ENCODE results near the gene C1orf174. TPM values are rescaled to one million over a fixed set of nuclear protein-coding genes. Genes with fewer than 3 reads are reported as not detected.

Gene C1orf174
- total and polyA plus RNA-seq, 2 of the 4 experiments (the other 2 are of a cell fraction): 26.7 to 45.7 TPM

DNA sequence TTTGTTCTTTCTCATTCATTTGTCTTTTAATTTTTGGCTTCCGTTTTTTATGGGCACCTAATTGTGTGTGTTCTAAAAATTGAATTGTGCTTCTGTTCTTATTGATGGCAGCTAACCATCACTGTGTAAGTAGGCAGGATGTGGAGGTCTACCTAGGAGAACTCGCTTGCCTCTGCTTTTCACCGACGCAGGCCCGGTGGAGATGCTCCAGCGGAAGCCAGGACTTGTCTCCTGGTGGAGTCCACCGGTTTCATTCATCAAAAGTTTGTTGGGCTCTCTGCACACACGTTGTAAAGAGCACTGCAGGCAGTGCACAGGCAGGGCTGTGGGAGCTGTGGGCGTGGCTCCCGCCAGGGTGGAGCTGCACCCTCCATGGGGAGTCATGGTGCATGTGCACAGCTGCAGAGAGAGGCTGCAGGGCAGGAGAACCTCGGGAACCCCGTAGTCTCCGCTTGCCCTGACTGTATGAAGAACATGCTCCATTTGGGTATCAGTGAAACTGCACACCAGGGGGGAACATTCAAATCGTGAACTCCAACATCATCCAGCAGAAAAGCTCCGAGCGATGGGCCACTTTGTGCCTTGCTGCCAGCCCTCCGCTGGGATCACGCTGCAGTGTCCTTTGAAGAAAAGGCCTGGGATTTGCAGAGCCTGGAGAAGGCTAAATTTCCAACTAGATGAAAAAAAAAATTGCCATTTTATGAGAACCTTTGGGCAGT lies 6.0 kb upstream of the C1orf174 start:
- no TSS peak for BruUV-seq (replicated peaks)
- no peak for DNase-seq
- intact Hi-C loops (cut with micrococcal nuclease) (no loop called here), in situ Hi-C loops (cut with MboI; ENCODE audit: low sequenced_read_pairs) (loop anchor here (25.0 kb wide), 1 partner anchor 2006 kb away; no protein-coding TSS in a partner anchor), dilution Hi-C loops (cut with HindIII; ENCODE audit: low sequenced_read_pairs, unreplicated experiment) (no loop called here)
- Histone ChIP-seq H3K27me3 (ENCODE audit: control insufficient read depth, insufficient read depth, low read length) (peaks cover 3% of the 10 kb centered on the region; the same call in 1 of the 2 replicates), H3K18ac (ENCODE audit: low read depth, low read length) (no peak overlapping the region), H3K36me3 (ENCODE audit: control insufficient read depth, insufficient read depth, low read length) (no peaks in the 10 kb centered on the region), H4K91ac (ENCODE audit: insufficient read depth, low read depth, low read length) (no peak overlapping the region), H2BK5ac (ENCODE audit: low read depth, low read length, poor library complexity, severe bottlenecking) (no peak overlapping the region), H3K27ac (ENCODE audit: insufficient read depth, low read length) (no peak overlapping the region), H2AK9ac (replicated peaks; ENCODE audit: low read depth, low read length, poor library complexity) (no peak overlapping the region), H3K79me1 (ENCODE audit: low read depth in 1 of 2, low read length in 2 of 2) (no peaks in the 10 kb centered on the region), H2BK15ac (ENCODE audit: low read depth, low read length) (no peak overlapping the region), H3K4me1 (ENCODE audit: control insufficient read depth, insufficient read depth, low read length) (no peaks in the 10 kb centered on the region), H3K56ac (ENCODE audit: extremely low read depth, insufficient read depth, low read length) (no peak overlapping the region), H2AK5ac (ENCODE audit: low read depth, low read length) (no peak overlapping the region), H3K9me1 (ENCODE audit: insufficient read depth, low read length) (no peaks in the 10 kb centered on the region; the same call in 1 of the 2 replicates), H3K4me2 (ENCODE audit: low read depth, low read length) (no peak overlapping the region), H3K14ac (replicated peaks; ENCODE audit: low read depth, low read length) (no peak overlapping the region), H4K8ac (ENCODE audit: low read depth in 2 of 2, low read length in 2 of 2) (no peak overlapping the region), H3K4ac (ENCODE audit: low read depth, low read length) (no peak overlapping the region), H4K20me1 (ENCODE audit: insufficient read depth, low read length) (no peaks in the 10 kb centered on the region), H3K4me3 (ENCODE audit: insufficient read depth, low read depth, low read length) (no peak overlapping the region), H4K5ac (ENCODE audit: low read depth, low read length) (no peak overlapping the region), H3K23ac (ENCODE audit: low read depth, low read length) (no peak overlapping the region), H2BK20ac (ENCODE audit: low read depth, low read length) (no peak overlapping the region), H2AFZ (replicated peaks; ENCODE audit: low read length, poor library complexity) (no peak overlapping the region), H2BK120ac (ENCODE audit: low read depth, low read length) (no peak overlapping the region), H3K9ac (ENCODE audit: low read depth, low read length) (no peak overlapping the region), H3K9me3 (ENCODE audit: control insufficient read depth, insufficient read depth, low read length) (no peaks in the 10 kb centered on the region)
- ChIA-PET CTCF (no interaction called here), POLR2A (ENCODE audit: unreplicated experiment) (no interaction called here)
- ATAC-seq (ENCODE audit: low read depth): no peak
- TF ChIP-seq BHLHE40 (IDR thresholded peaks at IDR 0.05; ENCODE audit: low read depth, low read length): no peak
- no peak for TF ChIP-seq POLR2A (IDR thresholded peaks at IDR 0.05; ENCODE audit: low read depth, low read length)
- TF ChIP-seq, protein P1, sequence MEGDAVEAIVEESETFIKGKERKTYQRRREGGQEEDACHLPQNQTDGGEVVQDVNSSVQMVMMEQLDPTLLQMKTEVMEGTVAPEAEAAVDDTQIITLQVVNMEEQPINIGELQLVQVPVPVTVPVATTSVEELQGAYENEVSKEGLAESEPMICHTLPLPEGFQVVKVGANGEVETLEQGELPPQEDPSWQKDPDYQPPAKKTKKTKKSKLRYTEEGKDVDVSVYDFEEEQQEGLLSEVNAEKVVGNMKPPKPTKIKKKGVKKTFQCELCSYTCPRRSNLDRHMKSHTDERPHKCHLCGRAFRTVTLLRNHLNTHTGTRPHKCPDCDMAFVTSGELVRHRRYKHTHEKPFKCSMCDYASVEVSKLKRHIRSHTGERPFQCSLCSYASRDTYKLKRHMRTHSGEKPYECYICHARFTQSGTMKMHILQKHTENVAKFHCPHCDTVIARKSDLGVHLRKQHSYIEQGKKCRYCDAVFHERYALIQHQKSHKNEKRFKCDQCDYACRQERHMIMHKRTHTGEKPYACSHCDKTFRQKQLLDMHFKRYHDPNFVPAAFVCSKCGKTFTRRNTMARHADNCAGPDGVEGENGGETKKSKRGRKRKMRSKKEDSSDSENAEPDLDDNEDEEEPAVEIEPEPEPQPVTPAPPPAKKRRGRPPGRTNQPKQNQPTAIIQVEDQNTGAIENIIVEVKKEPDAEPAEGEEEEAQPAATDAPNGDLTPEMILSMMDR (conservative IDR thresholded peaks at IDR 0.05; ENCODE audit: low read depth, low read length): no peak
- no peak for TF ChIP-seq RFX5 (IDR thresholded peaks at IDR 0.05; ENCODE audit: low read depth, low read length)
- no peak for TF ChIP-seq RAD21 (IDR thresholded peaks at IDR 0.05; ENCODE audit: low read length)
- 76% methylated on average over 11 of the region's 18 CpGs; no CpG with 5 or more reads in 1 of the 2 experiments for WGBS, 2 experiments (ENCODE audit: extremely low coverage in 2 of 2, insufficient read length in 1 of 2)

Data from IMR-90 (cell line).